ENCODE data around the gene C1orf141. TPM values are rescaled to one million over a fixed set of nuclear protein-coding genes. Genes with fewer than 3 reads are reported as not detected.

The C1orf141 gene
- total and polyA plus RNA-seq, 9 of the 15 experiments (the other 6 are each of a cell fraction or from before 2014, with no cell fraction given) = not detected

- TF ChIP-seq ZFX (CRISPR knock-in tag; IDR thresholded peaks at IDR 0.05) = peak; percentile 99
- TF ChIP-seq L3MBTL2 (IDR thresholded peaks at IDR 0.05) = peak; percentile 89
- TF ChIP-seq MGA (IDR thresholded peaks at IDR 0.05) = peak; percentile 84
- 0 out of 2 replicates have a peak, but pooled peaks have one; percentile 7 for TF ChIP-seq SOX6 (IDR thresholded peaks at IDR 0.05)
- peak; percentile 75 for TF ChIP-seq CEBPG (CRISPR knock-in tag; IDR thresholded peaks at IDR 0.05)
- TF ChIP-seq CEBPG (tag; conservative IDR thresholded peaks at IDR 0.05 in 1 of 2, IDR thresholded peaks at IDR 0.05 in 1 of 2) = peak; percentile 17 to 95; a peak in 2 of 4 replicates
- TF ChIP-seq PRMT5 (CRISPR knock-in tag; IDR thresholded peaks at IDR 0.05) = 0 out of 2 replicates have a peak, but pooled peaks have one; percentile 41
- peak; percentile 87 for TF ChIP-seq POLR2A (conservative IDR thresholded peaks at IDR 0.05)
- TF ChIP-seq FOXO4 (CRISPR knock-in tag; IDR thresholded peaks at IDR 0.05) = peak; percentile 76; the same call in 1 of the 2 replicates
- peak; percentile 37 to 89 (median 78) for TF ChIP-seq YY1 (IDR thresholded peaks at IDR 0.05; ENCODE audit: borderline replicate concordance in 1 of 3, control insufficient read depth in 1 of 3, extremely low read depth in 1 of 3, insufficient read depth in 3 of 3, insufficient read length in 1 of 3, insufficient replicate concordance in 2 of 3, low read depth in 1 of 3, low read length in 2 of 3)
- TF ChIP-seq MAZ (CRISPR knock-in tag; conservative IDR thresholded peaks at IDR 0.05 in 1 of 2, IDR thresholded peaks at IDR 0.05 in 1 of 2) = peak; percentile 49 to 71; a peak in 3 of 4 replicates
- TF ChIP-seq PCBP1 (IDR thresholded peaks at IDR 0.05; ENCODE audit: low read depth, low read length, poor library complexity, severe bottlenecking) = peak; percentile 67
- 0 out of 2 replicates have a peak, but pooled peaks have one; percentile 42 for TF ChIP-seq NCOA1 (IDR thresholded peaks at IDR 0.05; ENCODE audit: low read depth)
These were observed 80.7 kb downstream of the C1orf141 start, which contains the start of gene SLC35D1 (continued) for GRCh38 chr1:67053785-67054772.
